HG02973 (cell line): ENCODE results near the gene TBC1D5.
"Not testable (repeated sequence)": the region's sequence is repeated elsewhere in the genome, so short reads cannot be mapped to it uniquely, and the experiment has no call there.

Source experiments
- ATAC-seq: cut with Tn5 transposase; IDR thresholded peaks from one replicate; pipeline ENCODE4 v1.9.1; 2021; ENCODE audit warnings: moderate library complexity; ENCODE audit not compliant: unreplicated experiment

TBC1D5 gene

DNA sequence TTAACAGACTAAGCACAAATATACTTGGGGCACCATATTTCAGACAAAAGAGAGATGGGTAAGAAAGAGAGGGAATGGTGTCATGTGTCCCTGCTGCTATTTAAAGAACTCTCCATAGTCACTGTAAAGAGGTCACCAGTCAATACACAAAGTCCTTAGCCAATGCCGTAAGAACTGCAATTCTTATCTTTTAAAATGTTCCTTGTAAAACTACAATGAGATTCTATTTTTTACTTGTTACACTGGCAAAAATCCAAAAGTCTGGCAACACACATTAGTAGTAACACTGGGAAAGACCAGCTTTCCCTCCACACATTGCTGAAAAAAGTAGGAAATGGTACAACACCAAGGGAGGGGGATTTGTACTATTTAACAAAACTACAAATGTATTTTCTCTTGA, 189.4 kb downstream of the TBC1D5 start:
- no peak for ATAC-seq

DNA sequence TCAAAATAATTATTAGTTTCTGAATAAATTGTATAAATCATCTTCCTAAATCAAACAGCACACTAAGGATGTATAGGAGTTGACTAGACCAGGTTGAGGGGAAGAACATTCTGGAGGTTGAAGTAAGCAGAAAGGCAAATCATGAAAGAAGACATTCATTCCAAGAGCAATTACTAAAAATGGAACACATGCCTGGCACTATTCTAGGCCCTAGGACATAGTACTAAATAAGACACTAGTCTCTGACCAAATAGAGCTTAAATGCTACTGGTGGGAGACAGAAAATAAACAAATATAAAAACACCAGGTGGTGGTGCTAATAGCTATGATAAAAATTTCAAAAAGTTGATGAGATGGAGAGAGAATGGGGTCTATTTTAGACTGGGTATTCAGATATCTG, 190.1 kb downstream of the TBC1D5 start:
- no peak for ATAC-seq

DNA sequence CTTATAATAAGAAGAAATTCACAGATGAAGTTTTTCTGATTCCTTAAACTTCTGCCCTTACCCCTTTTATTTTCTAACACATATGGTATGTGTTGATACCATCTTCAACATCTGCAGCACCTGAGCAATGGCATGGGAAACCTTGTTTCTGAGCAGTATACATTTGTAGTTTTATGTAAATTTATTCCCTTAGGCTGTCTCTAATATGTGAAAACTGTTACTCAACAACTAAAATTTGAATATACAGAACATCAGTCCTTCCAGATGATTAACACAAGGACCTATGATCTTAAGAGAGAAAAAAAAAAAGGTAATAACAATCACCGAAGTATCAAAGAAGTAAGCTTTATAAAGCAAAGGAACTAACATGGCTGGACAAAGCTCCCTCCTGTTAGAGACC, 190.5 kb downstream of the TBC1D5 start:
- no peak for ATAC-seq

DNA sequence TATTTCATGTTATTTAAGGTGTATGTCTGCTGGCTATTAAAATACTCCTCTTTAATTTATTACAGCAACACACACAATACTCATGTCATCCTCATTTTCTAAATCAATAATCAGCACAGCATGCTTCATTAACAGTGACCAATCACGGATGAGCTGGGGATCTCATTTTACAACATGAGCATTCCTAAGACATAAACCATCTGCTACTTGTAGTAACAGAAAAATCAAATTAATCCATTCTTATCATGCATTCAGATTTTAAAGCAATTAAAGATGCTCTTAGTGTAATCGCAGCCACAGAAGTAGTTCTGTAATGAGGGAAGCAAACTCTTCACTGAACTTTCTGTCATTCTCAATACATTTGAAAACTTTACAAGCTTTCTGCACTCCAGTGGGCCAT, 191.1 kb downstream of the TBC1D5 start:
- ATAC-seq, result no peak

DNA sequence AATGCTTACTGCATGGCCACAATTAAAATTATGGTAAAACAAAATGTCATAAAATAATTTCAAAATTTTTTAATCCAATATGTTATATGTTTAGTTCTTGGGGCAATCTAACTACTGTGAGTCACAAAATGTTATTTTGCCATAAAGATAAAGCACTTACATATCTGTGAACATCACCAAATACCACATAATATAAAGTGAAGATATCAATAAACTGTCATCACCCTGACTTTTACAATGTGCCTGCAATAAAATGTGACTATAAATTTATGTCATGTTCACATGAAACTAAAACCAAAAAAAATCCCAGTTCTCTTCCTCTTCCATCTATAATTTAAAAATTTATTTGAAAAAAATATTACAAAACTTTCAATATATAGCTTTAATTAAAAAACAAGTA, 191.8 kb downstream of the TBC1D5 start:
- ATAC-seq, result no peak

DNA sequence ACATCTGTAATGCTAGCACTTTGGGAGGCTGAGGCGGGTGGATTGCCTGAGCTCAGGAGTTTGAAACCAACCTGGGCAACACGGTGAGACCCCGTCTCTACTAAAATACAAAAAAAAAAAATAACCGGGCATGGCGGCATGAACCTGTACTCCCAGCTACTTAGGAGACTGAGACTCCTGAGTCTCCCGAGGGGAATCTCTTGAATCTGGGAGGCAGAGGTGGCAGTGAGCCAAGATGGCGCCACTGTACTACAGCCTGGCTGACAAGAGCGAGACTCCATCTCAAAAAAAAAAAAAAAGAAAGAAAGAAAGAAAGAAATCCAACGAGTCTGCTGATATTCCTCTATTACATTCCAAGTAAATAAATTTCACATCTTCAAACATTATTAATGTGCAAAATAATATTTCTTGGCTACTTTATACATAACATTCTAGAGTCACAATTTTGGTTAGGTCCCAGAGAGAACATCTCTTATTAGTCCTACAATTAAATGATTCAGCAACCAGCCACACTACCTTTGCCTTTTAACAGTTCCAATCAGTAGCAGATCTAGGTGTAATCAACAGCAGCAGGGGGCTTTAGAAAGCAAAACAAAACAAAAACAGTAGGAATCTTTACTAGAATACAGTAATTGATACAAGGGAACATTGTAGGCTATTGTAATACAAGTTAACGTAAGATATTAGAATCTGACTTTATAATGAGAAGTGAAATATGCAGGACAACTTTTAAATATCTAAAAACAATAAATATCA, 195.8 kb downstream of the TBC1D5 start:
- no peak for ATAC-seq

DNA sequence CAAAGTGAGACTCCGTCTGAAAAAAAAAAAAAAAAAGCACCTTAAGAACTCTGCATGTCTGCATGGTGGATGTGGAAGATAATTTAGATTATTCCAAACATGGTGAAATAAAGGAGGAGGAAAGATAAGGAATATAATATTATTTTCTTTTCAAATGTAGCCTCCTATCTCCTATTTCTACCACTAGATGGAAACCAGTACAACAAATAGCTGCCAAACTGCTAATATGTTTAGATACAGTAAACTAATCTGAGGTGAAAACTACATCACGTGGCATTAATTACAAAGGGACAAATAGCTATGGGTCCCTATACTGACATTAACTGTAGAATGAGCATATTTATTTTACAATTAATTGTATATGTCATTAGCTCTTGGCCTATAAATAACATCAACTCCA, 197.8 kb downstream of the TBC1D5 start:
- ATAC-seq, result no peak

DNA sequence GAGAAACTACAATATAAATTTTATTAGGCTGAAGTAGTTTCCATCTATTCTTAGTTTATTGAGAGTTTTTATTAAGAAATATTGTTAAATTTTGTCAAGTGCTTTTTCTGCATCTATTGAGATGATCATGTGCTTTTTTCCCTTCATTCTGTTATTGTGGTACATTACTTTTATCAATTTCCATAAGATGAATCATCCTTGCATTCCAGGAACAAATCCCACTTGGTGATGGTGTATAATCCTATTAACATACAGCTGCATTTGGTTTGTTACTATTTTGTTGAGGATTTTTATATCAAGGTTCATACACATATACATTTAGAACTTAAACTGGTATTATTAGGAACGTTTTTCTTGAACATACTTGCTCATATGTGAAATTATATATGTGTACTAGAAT, 199.8 kb downstream of the TBC1D5 start:
- ATAC-seq, result no peak

DNA sequence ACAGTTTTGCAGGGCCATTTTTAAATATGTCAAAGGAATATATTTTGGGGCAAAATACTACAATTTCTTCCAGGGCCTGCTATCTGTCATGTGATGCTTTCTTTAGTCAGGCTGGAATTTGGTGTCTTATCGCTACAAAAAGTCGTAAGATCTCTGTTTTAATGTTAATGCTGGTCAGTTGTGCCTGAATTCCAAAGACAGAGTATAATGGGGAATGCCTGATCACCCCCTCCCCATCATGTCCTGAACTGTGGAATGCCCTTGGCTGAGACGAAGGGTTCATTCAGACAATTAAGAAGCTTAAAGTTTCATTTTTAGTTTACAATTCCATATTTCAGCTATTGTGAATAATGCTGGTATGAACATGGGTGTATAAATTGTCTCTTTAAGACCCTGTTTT, 203.0 kb downstream of the TBC1D5 start:
- no peak for ATAC-seq

DNA sequence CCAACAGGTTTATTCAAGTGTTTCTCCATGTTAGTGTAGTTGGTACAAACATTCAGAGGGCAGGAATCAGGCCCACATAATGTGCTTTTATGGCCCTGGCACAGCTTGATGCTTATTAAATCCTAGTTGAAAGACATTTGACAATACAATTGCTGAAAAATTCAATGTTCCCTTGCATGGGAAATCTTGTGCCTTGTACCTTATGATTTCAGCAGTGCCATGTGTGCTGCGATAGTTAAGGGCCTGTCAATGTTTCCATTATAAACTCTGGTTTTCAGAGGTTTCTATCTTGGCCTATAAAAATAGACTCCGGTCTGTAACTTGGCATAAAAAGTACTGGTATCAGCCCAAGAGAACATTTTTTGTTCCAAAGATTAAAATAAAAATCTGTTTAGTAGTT, 207.2 kb downstream of the TBC1D5 start:
- ATAC-seq, result no peak

DNA sequence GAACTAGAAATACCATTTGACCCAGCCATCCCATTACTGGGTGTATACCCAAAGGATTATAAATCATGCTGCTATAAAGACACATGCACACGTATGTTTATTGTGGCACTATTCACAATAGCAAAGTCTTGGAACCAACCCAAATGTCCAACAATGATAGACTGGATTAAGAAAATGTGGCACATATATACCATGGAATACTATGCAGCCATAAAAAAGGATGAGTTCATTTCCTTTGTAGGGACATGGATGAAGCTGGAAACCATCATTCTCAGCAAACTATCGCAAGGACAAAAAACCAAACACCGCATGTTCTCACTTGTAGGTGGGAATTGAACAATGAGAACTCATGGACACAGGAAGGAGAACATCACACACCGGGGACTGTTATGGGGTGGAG, 210.0 kb downstream of the TBC1D5 start:
- ATAC-seq, result not testable (repeated sequence)

DNA sequence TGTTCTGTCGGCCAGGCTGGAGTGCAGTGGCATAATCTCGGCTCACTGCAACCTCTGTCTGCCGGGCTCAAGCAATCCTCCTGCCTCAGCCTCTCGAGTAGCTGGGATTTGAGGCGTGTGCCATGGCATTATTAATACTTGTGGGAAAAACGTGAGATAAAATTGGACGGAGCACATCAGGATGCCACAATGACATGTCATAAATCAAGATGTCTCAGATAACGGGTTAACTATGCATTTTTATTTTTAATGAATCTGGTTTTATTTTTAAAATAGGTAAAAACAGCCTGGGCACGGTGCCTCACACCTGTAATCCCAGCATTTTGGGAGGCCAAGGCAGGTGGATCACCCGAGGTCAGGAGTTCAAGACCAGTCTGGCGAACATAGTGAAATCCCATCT, 212.8 kb downstream of the TBC1D5 start:
- ATAC-seq, result no peak

DNA sequence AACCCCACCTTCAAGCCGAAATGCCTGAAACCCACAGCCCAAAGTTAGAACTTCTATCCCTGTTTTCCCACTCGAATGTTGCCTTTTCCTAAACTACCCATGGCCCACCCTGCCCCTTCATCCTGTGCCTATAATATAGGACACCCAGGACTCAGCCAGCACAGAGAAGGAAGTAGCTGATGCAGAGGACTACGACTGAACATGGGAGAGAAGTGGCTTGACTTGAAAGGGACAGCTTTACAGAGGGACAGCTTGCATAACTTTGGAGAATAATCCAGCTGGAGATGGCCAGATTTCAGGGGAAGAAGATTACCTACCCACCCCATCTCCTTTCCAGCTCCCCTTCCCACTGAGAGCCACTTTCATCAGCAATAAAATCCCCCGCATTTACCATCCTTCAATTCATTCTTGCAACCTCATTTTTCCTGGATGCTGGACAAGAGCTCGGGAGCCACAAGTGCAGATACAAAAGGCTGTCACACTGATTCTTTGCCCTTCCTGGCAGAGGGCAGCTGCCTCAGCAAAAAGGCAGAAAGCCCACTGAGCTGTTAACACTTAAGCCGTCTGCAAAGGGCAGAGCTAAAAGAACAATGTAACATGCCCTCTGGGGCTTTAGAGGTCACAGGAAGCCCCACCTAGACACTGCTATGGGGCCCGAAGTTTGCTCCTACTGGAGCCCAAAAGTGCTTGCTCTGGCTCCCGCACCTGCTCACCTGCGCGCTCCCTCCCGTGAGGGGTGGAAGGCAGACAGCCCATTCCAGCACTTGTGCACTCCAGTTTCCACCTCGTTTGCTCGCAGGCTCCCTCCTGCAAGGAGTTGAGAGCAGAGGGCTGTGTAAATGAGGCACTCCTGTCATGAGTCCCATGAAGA, 224.0 kb downstream of the TBC1D5 start:
- no peak for ATAC-seq

DNA sequence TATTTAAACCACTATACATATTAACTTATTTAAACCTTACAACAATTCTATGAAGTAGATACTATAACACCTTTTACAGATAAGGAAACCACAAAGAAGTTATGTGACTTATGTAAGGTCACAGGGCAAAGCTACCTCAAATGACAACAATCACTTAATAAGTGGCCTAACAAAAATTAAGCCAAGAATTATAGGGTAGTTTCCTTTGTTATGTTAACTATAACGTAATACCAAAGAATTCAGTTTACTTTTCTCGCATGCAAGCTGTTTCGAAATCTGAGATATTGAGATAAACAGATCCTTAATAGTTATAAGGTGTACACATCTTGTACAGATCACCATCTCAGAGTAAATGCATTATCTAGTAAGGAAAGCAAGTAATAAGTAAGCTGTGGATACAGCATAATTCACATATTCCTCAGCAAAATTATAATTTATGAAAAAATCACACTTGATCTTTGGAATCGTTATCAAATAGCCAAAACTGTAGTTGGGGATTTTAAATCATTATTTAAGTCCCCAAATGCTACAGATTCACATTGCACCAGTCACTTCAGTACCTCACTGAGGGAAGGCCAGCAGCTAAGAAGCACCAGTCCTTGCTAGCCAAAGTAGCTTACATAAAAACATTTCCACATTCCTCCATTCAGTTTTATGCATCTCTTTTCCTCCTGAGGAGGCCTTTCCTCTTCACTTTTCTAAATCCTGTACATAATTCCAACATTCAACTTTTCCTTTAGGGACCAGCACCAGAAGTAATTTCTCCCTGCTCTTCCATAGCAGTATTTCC, 226.8 kb downstream of the TBC1D5 start:
- no peak for ATAC-seq

DNA sequence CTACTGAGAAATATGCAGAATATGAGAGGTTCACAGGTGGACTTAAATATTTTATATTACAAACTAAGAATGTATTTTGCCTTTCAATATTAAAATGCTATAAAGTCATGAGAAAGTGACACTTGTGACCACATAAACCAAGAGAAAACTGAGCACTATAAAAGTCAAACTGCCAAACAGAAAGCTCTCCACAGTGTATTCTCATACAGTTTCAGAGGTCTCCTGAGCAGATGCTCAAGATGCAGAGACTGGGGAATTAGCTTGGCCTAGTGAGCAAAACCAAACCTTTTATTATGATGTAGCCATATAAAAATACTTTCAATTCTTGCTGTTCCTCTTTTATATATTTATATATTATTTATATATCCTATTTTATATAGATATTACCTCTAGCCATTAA, 227.8 kb downstream of the TBC1D5 start:
- no peak for ATAC-seq

DNA sequence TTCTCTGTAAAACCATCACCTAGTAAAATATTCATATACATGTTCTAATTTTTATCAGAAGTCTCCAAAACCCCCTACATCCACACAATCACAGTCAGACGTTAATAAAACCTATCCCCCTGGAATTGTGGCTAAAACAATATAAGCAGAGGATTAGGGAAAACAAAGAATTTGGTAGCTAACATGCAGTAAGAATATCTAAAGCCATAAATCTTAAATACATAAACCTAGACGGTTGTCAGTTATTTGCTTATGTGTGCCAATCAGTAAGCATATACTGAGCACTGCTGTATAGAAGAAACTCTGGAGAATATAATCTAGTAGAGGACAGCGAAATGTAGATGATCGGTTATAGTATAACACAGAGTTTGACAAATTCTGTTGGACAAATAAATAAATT, 232.2 kb downstream of the TBC1D5 start:
- ATAC-seq, result no peak

DNA sequence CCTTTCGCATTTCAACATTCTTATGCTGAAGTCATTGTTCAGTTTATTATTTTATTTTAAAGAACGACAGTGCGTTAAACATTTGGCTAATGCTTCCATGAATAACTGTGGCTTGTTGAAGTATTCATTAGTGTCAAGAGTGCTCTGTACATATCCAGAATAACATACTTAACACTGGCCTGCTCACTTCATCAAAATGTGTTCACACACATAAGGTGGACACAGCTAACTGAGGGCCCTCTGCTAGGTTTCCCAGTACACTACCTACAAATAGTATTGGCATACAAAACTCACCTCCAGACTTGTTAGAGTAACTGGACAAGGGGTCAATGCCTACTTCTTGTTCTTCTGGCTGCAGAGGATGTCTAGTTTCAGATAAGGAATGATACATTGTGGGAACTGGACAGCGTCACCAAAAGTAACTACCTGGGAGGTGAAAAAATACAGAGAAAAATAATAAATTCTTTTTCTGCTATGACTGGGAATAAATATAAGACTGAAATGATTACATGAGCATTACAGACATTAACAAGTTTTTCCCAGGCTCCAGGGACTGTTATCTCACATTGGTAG, 234.2 kb downstream of the TBC1D5 start:
- ATAC-seq, result no peak

DNA sequence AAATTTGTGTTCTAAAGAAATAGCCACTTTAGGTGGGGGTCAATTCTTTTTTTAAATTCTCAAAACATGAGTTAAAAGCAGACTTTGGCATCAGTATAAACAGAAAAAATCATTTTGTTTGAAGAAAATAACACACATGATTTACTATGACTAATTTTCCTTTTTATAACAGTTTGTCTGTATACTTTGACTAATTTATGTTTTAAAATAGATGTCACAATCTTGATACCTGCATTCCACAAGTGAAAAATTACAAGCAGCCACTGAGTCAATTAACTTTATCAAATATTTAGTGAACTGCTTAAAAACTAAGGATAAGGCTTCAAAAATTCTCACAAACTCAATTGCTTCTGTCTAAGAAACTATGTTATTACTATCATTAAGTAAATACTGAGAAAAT, 235.0 kb downstream of the TBC1D5 start:
- no peak for ATAC-seq

DNA sequence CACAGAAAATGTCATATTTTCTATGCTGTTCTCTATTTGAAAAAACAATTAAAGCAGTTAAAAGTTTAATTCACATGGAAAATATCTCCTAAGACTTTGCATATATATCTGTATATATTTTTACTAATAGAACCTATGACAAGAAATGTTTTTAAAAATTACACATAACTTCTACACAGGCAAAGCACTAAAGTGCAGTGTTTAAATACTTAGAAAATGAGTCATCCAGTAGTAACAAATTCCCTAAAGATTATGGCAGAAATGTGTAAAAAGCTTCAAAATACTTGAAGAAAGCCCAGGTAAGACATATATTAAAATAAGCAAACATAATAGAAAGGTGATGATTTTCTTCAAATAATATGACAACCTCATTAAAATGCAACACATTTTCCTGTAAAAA, 236.6 kb downstream of the TBC1D5 start:
- ATAC-seq, result no peak

DNA sequence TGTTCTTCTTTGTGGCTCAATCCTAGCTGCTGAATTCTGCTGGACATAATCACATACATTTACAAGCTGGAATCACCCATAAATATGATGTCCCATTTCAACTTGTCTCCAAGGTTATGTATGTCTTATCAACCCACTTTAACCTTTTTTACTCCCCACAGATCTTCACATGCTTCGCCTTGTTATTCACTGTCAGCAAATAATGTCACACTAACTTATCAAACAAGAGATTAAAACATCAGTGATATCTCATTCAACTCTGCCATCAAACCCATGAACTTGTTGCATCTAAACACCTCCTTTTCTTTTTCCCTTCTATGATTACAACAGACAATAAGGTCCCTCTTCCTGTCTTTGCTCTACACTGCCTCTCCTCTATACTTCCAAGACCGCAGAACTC, 240.7 kb downstream of the TBC1D5 start:
- ATAC-seq, result no peak

DNA sequence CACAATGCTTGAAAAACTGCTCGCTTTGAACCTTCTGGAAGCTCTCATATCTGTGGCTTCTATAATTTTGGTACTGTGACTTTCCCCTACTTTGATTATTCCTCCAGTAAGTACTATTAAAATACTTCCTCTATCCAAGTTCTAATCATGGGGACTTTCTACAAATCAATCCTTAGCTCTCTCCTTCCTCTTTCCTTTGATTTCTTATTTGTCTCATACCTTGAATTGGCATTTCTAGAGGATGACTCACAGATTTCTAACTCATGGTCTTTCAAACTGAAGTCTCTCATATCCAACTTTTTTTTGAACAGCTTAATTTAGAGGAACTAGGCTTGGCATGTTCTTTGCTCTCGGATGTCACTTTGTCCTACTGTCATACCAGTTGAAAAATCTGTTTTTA, 241.8 kb downstream of the TBC1D5 start:
- no peak for ATAC-seq
